ENCODE measurements around the gene PPP2R3C. TPM values are rescaled to one million over a fixed set of nuclear protein-coding genes. Genes with fewer than 3 reads are reported as not detected.

Gene PPP2R3C
- total and polyA plus RNA-seq, 2 of the 13 experiments (the other 11 are each of a cell fraction or from before 2014, with no cell fraction given): 63.4 to 102 TPM

GRCh38 chr14:35167496-35167895 is 45.7 kb upstream of the PPP2R3C start:
- 94% methylated on average over 3 of the region's 3 CpGs for WGBS (ENCODE audit: low lambda C conversion rate)
- H3K27ac ChIP-seq (ENCODE audit: extremely low read length, insufficient read depth, low read length): no peak overlapping the region
- TF ChIP-seq, protein P1, sequence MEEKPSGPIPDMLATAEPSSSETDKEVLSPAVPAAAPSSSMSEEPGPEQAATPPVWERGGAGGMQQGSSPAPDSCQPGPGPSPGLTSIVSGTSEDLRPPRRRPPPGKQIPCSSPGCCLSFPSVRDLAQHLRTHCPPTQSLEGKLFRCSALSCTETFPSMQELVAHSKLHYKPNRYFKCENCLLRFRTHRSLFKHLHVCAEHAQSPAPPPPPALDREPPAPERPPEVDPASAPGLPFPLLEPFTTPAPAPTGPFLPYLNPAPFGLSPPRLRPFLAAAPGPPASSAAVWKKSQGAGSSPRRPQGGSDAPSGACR (CRISPR knock-in tag; IDR thresholded peaks at IDR 0.05): no peak
- TF ChIP-seq, protein P2, sequence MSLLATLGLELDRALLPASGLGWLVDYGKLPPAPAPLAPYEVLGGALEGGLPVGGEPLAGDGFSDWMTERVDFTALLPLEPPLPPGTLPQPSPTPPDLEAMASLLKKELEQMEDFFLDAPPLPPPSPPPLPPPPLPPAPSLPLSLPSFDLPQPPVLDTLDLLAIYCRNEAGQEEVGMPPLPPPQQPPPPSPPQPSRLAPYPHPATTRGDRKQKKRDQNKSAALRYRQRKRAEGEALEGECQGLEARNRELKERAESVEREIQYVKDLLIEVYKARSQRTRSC (CRISPR knock-in tag; IDR thresholded peaks at IDR 0.05; ENCODE audit: low read depth): no peak
- no peaks in the 10 kb centered on the region for H4K20me1 ChIP-seq (ENCODE audit: insufficient read depth, low read length)
- H3K27me3 ChIP-seq (ENCODE audit: control insufficient read depth in 1 of 2, insufficient read depth in 2 of 2, low read length in 2 of 2): no peaks in the 10 kb centered on the region
- H3K4me2 ChIP-seq (ENCODE audit: low read depth, low read length): no peak overlapping the region
- no peak for FAIRE-seq
- no peak for ATAC-seq
- no peak overlapping the region for H3K9ac ChIP-seq (ENCODE audit: insufficient read depth, low read depth, low read length)
- no TSS peak for BruUV-seq (replicated peaks)
- no peaks in the 10 kb centered on the region for H3K9me3 ChIP-seq (ENCODE audit: low read length)
- ChIA-PET POLR2A (no interaction called here), CTCF (ENCODE audit: low intra/inter-chr PET ratio, low total read pairs) (no interaction called here)
- peaks cover 2% of the 10 kb centered on the region for H3K79me2 ChIP-seq (ENCODE audit: insufficient read depth, low read length)
- intact Hi-C loops (cut with micrococcal nuclease; ENCODE audit: unreplicated experiment) (no loop called here), in situ Hi-C loops (cut with HindIII; ENCODE audit: extremely low pct_ligation_motif_present, low pct_unique_long_range_greater_than_20kb) (no loop called here)
- no peak overlapping the region for H3K4me3 ChIP-seq (replicated peaks in 1 of 3; ENCODE audit: insufficient read depth in 1 of 3, low read depth in 2 of 3, low read length in 3 of 3)
- no peaks in the 10 kb centered on the region for H3K4me1 ChIP-seq (ENCODE audit: insufficient read depth, low read length)
- H3K36me3 ChIP-seq (replicated peaks in 1 of 2; ENCODE audit: control insufficient read depth in 1 of 2, insufficient read depth in 2 of 2, low read length in 2 of 2): peaks cover 6 to 16% of the 10 kb centered on the region in 2 experiments; a peak in 4 of 5 replicates
- H2AFZ ChIP-seq (ENCODE audit: low read length): no peak overlapping the region
- no peak for DNase-seq (ENCODE audit: low spot score)

GRCh38 chr14:35164849-35165248 is 43.1 kb upstream of the PPP2R3C start:
- Histone ChIP-seq H3K9me3 (ENCODE audit: low read length) (no peaks in the 10 kb centered on the region), H3K4me2 (ENCODE audit: low read depth, low read length) (no peak overlapping the region), H3K9ac (ENCODE audit: insufficient read depth, low read depth, low read length) (no peak overlapping the region), H3K27ac (ENCODE audit: extremely low read length, insufficient read depth, low read length) (no peak overlapping the region), H4K20me1 (ENCODE audit: insufficient read depth, low read length) (no peaks in the 10 kb centered on the region), H3K36me3 (replicated peaks in 1 of 2; ENCODE audit: control insufficient read depth in 1 of 2, insufficient read depth in 2 of 2, low read length in 2 of 2) (peaks cover 6 to 16% of the 10 kb centered on the region in 2 experiments; a peak in 4 of 5 replicates), H3K79me2 (ENCODE audit: insufficient read depth, low read length) (peaks cover 2% of the 10 kb centered on the region), H3K27me3 (ENCODE audit: control insufficient read depth in 1 of 2, insufficient read depth in 2 of 2, low read length in 2 of 2) (no peaks in the 10 kb centered on the region), H3K4me3 (replicated peaks in 1 of 3; ENCODE audit: insufficient read depth in 1 of 3, low read depth in 2 of 3, low read length in 3 of 3) (no peak overlapping the region), H3K4me1 (ENCODE audit: insufficient read depth, low read length) (peaks cover 11% of the 10 kb centered on the region), H2AFZ (ENCODE audit: low read length) (no peak overlapping the region)
- TF ChIP-seq DZIP1 (CRISPR knock-in tag; IDR thresholded peaks at IDR 0.05) (no peak), ZNF121 (CRISPR knock-in tag; IDR thresholded peaks at IDR 0.05) (peak; percentile 83; the same call in 1 of the 2 replicates), GATAD2A (CRISPR knock-in tag; IDR thresholded peaks at IDR 0.05) (no peak)
- POLR2A ChIA-PET: no interaction called here
- ATAC-seq (no peak), FAIRE-seq (no peak), DNase-seq (ENCODE audit: low spot score) (no peak)
- WGBS (ENCODE audit: low lambda C conversion rate): 88% methylated on average over 5 of the region's 5 CpGs
- CTCF ChIA-PET (ENCODE audit: low intra/inter-chr PET ratio, low total read pairs): no interaction called here
- intact Hi-C loops (cut with micrococcal nuclease; ENCODE audit: unreplicated experiment) (no loop called here), in situ Hi-C loops (cut with HindIII; ENCODE audit: extremely low pct_ligation_motif_present, low pct_unique_long_range_greater_than_20kb) (no loop called here)
- no TSS peak for BruUV-seq (replicated peaks)
